Fibroblast of lung (primary cell): ENCODE data around the gene DGKE. TPM values are rescaled to one million over a fixed set of nuclear protein-coding genes. Genes with fewer than 3 reads are reported as not detected.

ENCODE experiments used
- DNase-seq, 2 donors: peaks; one replicate each; pipeline versions ENCODE4 v3.0.0 to v3.0.0-alpha.2; 2010; ENCODE audit warnings: low read depth in 2 of 2
- H2AFZ ChIP-seq: 2 replicates; pipeline ENCODE4 v1.5.1; 2012; ENCODE audit warnings: low read length, control low read depth, inconsistent platforms
- H3K27ac ChIP-seq: 2 replicates; pipeline ENCODE4 v1.5.1; 2011; ENCODE audit warnings: low read length, control low read depth; ENCODE audit not compliant: insufficient read depth
- H3K27me3 ChIP-seq: 2 replicates; pipeline ENCODE4 v1.5.1; 2011; ENCODE audit warnings: mild to moderate bottlenecking, low read length; ENCODE audit not compliant: control insufficient read depth, insufficient read depth
- H3K36me3 ChIP-seq: 2 replicates; pipeline ENCODE4 v1.5.1; 2011; ENCODE audit warnings: low read length; ENCODE audit not compliant: control insufficient read depth, insufficient read depth
- H3K4me1 ChIP-seq: 2 replicates; pipeline ENCODE4 v1.5.1; 2011; ENCODE audit warnings: low read length; ENCODE audit not compliant: control insufficient read depth, insufficient read depth; ENCODE audit errors: extremely low read depth
- H3K4me2 ChIP-seq: 2 replicates; pipeline ENCODE4 v1.5.1; 2011; ENCODE audit warnings: low read length, control low read depth; ENCODE audit not compliant: insufficient read depth; ENCODE audit errors: extremely low read depth
- H3K4me3 ChIP-seq, 4 experiments: fragments of 200-600 bp in 1 of 4; sonication (generic) in 1 of 4; replicated peaks in 1 of 4; 2 replicates each; pipeline ENCODE4 v1.5.1; 2011 to 2016; ENCODE audit warnings: low read length in 4 of 4, low read depth in 3 of 4, mild to moderate bottlenecking in 3 of 4, control low read depth in 2 of 4, inconsistent platforms in 1 of 4, mixed read lengths in 1 of 4; ENCODE audit not compliant: insufficient read depth in 1 of 4; ENCODE audit errors: control extremely low read depth in 1 of 4
- H3K79me2 ChIP-seq: 2 replicates; pipeline ENCODE4 v1.5.1; 2012; ENCODE audit warnings: mild to moderate bottlenecking, low read length, inconsistent platforms; ENCODE audit not compliant: control insufficient read depth, insufficient read depth
- H3K9ac ChIP-seq: 2 replicates; pipeline ENCODE4 v1.5.1; 2011; ENCODE audit warnings: mild to moderate bottlenecking, low read length, control low read depth; ENCODE audit not compliant: insufficient read depth
- H3K9me3 ChIP-seq: 2 replicates; pipeline ENCODE4 v1.5.1; 2012; ENCODE audit warnings: low read depth, low read length; ENCODE audit not compliant: control insufficient read depth, insufficient read depth
- H4K20me1 ChIP-seq: 2 replicates; pipeline ENCODE4 v1.5.1; 2011; ENCODE audit warnings: low read length; ENCODE audit not compliant: control insufficient read depth, insufficient read depth; ENCODE audit errors: extremely low read depth
- CTCF ChIP-seq, 2 donors: IDR thresholded peaks in 1 of 2; conservative IDR thresholded peaks in 1 of 2; 1 replicate in 1 of 2; 2 replicates in 1 of 2; pipeline ENCODE4 v1.5.1; 2011 to 2012; ENCODE audit warnings: low read length in 2 of 2, control low read depth in 1 of 2, inconsistent platforms in 1 of 2, low read depth in 1 of 2, mild to moderate bottlenecking in 1 of 2
- EZH2 ChIP-seq: IDR thresholded peaks from 2 replicates; pipeline ENCODE4 v1.5.1; 2012; ENCODE audit warnings: low read length, control low read depth, mild to moderate bottlenecking; ENCODE audit errors: missing control alignments
- polyA plus RNA-seq, 2 donors: library from polyadenylated mRNA; depleted of rRNA in 1 of 2; stranded (reverse) in 1 of 2; unstranded in 1 of 2; fragments of >200 nt; gene quantifications; 2 replicates each; pipeline ENCODE4 v1.2.1, GENCODE V29; 2011 to 2012; ENCODE audit warnings: missing spikeins in 1 of 2
- total RNA-seq: library from RNA; depleted of rRNA; stranded (reverse); fragments of >200 nt; gene quantifications from 2 replicates; pipeline ENCODE4 v1.2.1, GENCODE V29; 2014

The DGKE gene
- total and polyA plus RNA-seq, 2 donors (not counting 1 experiment from before 2014, with no cell fraction given), result 2.5 to 6.4 TPM

- Histone ChIP-seq H3K4me3 (no peak overlapping the region), H3K79me2 (peaks cover 39% of the 10 kb centered on the region), H3K9ac (no peak overlapping the region), H3K4me2 (no peak overlapping the region), H3K27me3 (no peaks in the 10 kb centered on the region), H2AFZ (no peak overlapping the region), H3K27ac (no peak overlapping the region), H3K9me3 (no peaks in the 10 kb centered on the region), H3K36me3 (peaks cover 11% of the 10 kb centered on the region), H3K4me1 (peaks cover 8% of the 10 kb centered on the region), H4K20me1 (no peaks in the 10 kb centered on the region)
- TF ChIP-seq CTCF (conservative IDR thresholded peaks at IDR 0.05 in 1 of 2, IDR thresholded peaks at IDR 0.05 in 1 of 2; ENCODE audit: low read depth in 1 of 2, low read length in 2 of 2) (no peak), EZH2 (no peak)
- DNase-seq, result no peak
Measured at GRCh38 chr17:56908001-56908542, 74.1 kb downstream of the DGKE start.

DNA sequence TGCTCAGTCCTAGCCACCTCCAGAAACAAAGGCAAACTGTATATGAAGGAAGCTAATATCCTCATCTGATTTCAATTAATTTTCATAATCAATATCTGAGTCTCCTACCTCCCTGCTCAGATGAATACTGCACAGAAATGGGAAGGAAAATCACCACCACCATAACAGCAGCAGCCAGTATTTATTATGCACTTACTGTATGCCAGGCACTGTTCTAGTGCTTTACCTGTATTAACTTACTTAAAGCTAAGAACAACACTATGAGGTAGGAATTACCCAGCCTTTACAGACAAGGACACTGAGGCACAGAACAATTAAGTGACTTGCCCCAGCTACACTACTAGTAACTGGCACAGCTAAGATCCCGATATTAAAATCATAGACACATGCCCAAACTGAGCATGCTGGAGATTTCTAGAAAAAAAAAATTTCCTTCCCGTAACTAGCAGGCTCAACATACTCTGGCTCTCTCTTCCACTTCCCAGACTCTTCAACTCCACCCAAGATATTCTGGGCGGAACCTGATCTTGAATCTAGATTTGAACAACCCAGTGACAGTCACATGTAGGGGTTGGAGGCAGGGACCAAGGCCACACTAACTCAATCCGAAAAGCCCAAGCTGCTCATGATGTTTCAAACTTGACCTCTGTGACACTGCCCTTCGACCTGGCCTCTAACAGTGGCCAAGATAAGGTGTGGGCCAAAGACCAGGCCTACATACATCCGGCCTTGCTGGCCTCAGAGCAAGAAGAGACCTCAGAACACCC lies 76.0 kb downstream of the DGKE start:
- Histone ChIP-seq H3K79me2 (peaks cover 55% of the 10 kb centered on the region), H3K9ac (no peak overlapping the region), H3K4me1 (peaks cover 8% of the 10 kb centered on the region), H3K4me2 (peak overlapping the region; percentile 73), H2AFZ (no peak overlapping the region), H3K27me3 (no peaks in the 10 kb centered on the region), H3K9me3 (no peaks in the 10 kb centered on the region), H3K4me3 (peak overlapping the region; percentile 7 to 50 (median 18)), H3K36me3 (peaks cover 8% of the 10 kb centered on the region), H3K27ac (no peak overlapping the region), H4K20me1 (no peaks in the 10 kb centered on the region)
- TF ChIP-seq CTCF (conservative IDR thresholded peaks at IDR 0.05 in 1 of 2, IDR thresholded peaks at IDR 0.05 in 1 of 2; ENCODE audit: low read depth in 1 of 2, low read length in 2 of 2) (no peak), EZH2 (no peak)
- DNase-seq, result no peak

DNA sequence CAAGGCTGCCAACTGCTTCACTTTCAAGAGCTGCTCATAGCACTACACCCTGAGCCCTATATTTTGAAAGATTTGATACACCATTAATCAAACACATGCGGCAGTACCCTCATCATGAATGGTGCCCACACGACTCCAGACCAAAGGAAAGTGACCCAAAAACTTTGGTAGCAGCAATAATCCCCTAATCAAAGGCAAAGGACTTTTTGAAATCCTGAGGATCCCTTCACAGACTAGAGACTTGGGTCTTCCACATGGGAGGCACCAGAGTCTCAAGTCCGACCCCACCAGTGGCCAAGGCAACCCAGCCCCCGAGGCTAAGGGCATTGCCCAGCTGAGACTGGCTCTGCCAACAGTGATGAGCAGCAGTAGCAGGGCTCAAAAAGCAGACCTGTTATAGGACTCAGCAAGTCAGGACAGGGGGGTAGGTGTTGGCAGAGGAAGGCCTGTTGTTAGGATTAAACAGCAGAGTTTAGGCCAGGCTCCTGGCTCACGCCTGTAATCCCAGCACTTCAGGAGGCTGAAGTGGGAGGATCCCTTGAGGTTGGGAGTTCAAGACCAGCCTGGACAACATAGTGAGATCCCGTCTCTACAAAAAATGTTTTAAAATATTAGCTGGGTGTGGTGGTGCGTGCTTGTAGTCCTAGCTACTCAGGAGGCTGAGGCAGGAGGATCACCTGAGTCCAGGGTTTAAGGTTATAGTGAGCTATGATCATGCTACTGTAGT lies 76.7 kb downstream of the DGKE start:
- peak overlapping the region; percentile 7 to 50 (median 18) for H3K4me3 ChIP-seq
- H4K20me1 ChIP-seq, result no peaks in the 10 kb centered on the region
- no peaks in the 10 kb centered on the region for H3K27me3 ChIP-seq
- H2AFZ ChIP-seq, result no peak overlapping the region
- DNase-seq, result no peak
- peaks cover 8% of the 10 kb centered on the region for H3K36me3 ChIP-seq
- TF ChIP-seq CTCF (conservative IDR thresholded peaks at IDR 0.05 in 1 of 2, IDR thresholded peaks at IDR 0.05 in 1 of 2; ENCODE audit: low read depth in 1 of 2, low read length in 2 of 2) (no peak), EZH2 (no peak)
- H3K9me3 ChIP-seq, result no peaks in the 10 kb centered on the region
- no peak overlapping the region for H3K27ac ChIP-seq
- H3K79me2 ChIP-seq, result peaks cover 55% of the 10 kb centered on the region
- peak overlapping the region; percentile 73 for H3K4me2 ChIP-seq
- H3K4me1 ChIP-seq, result peaks cover 8% of the 10 kb centered on the region
- H3K9ac ChIP-seq, result no peak overlapping the region
